KMS-11 (cell line): ENCODE measurements around the gene RPN2.

Source experiments
- H2AFZ ChIP-seq: fragments of 200-600 bp; sonication (generic); 2 replicates; pipeline ENCODE4 v1.6.1; 2016; ENCODE audit warnings: antibody characterized with exemption, mixed run types, low read depth
- H3K27ac ChIP-seq: fragments of 200-600 bp; sonication (generic); 2 replicates; pipeline ENCODE4 v1.6.1; 2016; ENCODE audit warnings: mild to moderate bottlenecking, mixed run types
- H3K27me3 ChIP-seq: fragments of 200-600 bp; sonication (generic); 2 replicates; pipeline ENCODE4 v1.6.1; 2017; ENCODE audit warnings: mild to moderate bottlenecking, low read depth, mixed run types, moderate library complexity; ENCODE audit not compliant: insufficient read depth
- H3K36me3 ChIP-seq: fragments of 200-600 bp; sonication (generic); 2 replicates; pipeline ENCODE4 v1.6.1; 2017; ENCODE audit warnings: mild to moderate bottlenecking, mixed run types; ENCODE audit not compliant: insufficient read depth
- H3K4me1 ChIP-seq: fragments of 200-600 bp; sonication (generic); 2 replicates; pipeline ENCODE4 v1.6.1; 2016; ENCODE audit warnings: mild to moderate bottlenecking, low read depth, mixed run types; ENCODE audit not compliant: poor library complexity, severe bottlenecking
- H3K4me2 ChIP-seq: fragments of 200-600 bp; sonication (generic); 2 replicates; pipeline ENCODE4 v1.7.0; 2016; ENCODE audit warnings: mild to moderate bottlenecking, mixed run types
- H3K4me3 ChIP-seq: fragments of 200-600 bp; sonication (generic); IDR thresholded peaks from 2 replicates; pipeline ENCODE4 v1.6.1; 2017; ENCODE audit warnings: low read depth, low read length, mixed read lengths; ENCODE audit not compliant: insufficient read depth
- H3K79me2 ChIP-seq: fragments of 200-600 bp; sonication (generic); 2 replicates; pipeline ENCODE4 v1.6.1; 2016; ENCODE audit warnings: low read depth, mixed run types; ENCODE audit not compliant: insufficient read depth
- H3K9ac ChIP-seq: fragments of 200-600 bp; sonication (generic); 2 replicates; pipeline ENCODE4 v1.6.1; 2016; ENCODE audit warnings: mild to moderate bottlenecking, mixed run types
- H4K20me1 ChIP-seq: fragments of 200-600 bp; sonication (generic); 2 replicates; pipeline ENCODE4 v1.6.1; 2016; ENCODE audit warnings: mild to moderate bottlenecking, mixed run types; ENCODE audit not compliant: insufficient read depth
- TF ChIP-seq, protein P1 (sequence below): fragments of 200-600 bp; sonication (generic); conservative IDR thresholded peaks from 2 replicates; pipeline ENCODE4 v1.6.1; 2017; ENCODE audit warnings: low read depth, mild to moderate bottlenecking, antibody characterized with exemption, low read length, moderate library complexity, mixed read lengths

RPN2 gene

DNA sequence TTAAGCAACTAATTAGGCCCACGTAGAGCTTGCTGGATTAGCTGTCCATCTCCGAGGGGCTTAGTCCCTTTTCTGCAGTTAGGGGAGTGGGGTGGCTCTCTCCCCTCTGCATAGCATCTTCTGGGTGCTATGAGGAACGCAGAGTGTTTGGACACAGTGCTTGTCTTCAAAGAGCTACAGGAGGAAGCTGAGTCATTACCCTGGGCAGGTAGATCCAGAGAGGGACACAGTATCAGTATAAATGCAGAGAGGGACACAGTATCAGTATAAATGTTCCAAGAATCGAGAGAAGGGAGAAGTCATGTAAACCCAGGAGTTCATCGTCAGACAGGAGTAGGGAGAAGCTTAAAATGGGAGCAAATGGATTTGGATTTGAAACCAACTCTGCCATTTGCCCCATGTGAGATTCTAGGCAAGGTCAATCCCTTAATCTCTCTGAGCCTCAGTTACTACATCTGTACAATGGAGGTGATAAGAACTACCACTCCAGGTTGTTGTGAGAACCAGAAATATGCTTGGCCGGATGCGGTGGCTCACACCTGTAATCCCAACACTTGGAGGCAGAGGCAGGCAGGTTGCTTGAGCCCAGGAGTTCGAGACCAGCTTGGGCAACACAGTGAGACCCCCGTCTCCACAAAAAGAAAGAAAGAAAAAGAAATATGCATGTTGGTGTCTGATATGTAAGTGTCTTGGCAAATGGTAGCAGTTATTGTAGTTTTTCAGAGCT is 88.0 kb downstream of the RPN2 start:
- Histone ChIP-seq H3K9ac (no peak overlapping the region), H3K79me2 (no peaks in the 10 kb centered on the region), H4K20me1 (no peaks in the 10 kb centered on the region), H3K4me2 (no peak overlapping the region), H3K27me3 (no peaks in the 10 kb centered on the region), H3K36me3 (no peaks in the 10 kb centered on the region), H3K4me3 (no peak overlapping the region), H3K27ac (no peak overlapping the region), H3K4me1 (no peaks in the 10 kb centered on the region), H2AFZ (no peak overlapping the region)
- TF ChIP-seq, protein P1, sequence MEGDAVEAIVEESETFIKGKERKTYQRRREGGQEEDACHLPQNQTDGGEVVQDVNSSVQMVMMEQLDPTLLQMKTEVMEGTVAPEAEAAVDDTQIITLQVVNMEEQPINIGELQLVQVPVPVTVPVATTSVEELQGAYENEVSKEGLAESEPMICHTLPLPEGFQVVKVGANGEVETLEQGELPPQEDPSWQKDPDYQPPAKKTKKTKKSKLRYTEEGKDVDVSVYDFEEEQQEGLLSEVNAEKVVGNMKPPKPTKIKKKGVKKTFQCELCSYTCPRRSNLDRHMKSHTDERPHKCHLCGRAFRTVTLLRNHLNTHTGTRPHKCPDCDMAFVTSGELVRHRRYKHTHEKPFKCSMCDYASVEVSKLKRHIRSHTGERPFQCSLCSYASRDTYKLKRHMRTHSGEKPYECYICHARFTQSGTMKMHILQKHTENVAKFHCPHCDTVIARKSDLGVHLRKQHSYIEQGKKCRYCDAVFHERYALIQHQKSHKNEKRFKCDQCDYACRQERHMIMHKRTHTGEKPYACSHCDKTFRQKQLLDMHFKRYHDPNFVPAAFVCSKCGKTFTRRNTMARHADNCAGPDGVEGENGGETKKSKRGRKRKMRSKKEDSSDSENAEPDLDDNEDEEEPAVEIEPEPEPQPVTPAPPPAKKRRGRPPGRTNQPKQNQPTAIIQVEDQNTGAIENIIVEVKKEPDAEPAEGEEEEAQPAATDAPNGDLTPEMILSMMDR, result no peak

DNA sequence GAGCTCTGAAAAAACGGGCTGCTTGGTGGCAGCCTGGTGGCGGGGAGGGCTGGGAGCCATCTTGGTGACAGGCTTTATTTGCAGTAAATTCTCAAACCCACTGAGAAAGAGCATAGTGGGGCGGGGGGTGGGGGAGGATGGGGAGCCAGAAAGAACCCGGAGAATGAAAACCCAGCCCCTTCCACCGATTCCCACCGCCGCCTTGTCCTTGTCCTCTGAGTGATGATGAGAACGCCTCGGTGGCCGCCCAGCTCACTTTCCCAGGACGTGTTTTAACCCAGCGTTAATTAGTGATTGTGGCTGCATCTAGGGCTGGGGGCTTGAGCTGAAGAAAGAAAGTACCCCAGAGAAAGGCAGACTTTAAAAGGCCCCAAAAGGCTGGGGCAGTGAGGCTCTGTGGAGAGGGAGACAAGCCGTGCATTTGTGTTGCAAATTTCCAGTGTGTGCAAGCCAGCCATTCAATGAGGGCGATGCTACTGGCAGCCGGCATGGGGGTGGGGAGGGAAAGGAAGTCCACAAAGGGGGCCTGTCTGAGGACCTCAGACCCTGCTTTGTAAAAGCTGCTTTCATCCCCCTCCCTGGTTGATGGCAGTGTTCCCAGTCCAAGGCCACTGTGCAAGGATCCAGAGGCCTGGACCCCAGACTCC is 88.7 kb downstream of the RPN2 start:
- Histone ChIP-seq H3K27me3 (no peaks in the 10 kb centered on the region), H2AFZ (no peak overlapping the region), H3K4me1 (no peaks in the 10 kb centered on the region), H3K9ac (no peak overlapping the region), H3K4me2 (no peak overlapping the region), H3K4me3 (no peak overlapping the region), H4K20me1 (no peaks in the 10 kb centered on the region), H3K79me2 (no peaks in the 10 kb centered on the region), H3K27ac (no peak overlapping the region), H3K36me3 (no peaks in the 10 kb centered on the region)
- TF ChIP-seq, protein P1, result no peak

DNA sequence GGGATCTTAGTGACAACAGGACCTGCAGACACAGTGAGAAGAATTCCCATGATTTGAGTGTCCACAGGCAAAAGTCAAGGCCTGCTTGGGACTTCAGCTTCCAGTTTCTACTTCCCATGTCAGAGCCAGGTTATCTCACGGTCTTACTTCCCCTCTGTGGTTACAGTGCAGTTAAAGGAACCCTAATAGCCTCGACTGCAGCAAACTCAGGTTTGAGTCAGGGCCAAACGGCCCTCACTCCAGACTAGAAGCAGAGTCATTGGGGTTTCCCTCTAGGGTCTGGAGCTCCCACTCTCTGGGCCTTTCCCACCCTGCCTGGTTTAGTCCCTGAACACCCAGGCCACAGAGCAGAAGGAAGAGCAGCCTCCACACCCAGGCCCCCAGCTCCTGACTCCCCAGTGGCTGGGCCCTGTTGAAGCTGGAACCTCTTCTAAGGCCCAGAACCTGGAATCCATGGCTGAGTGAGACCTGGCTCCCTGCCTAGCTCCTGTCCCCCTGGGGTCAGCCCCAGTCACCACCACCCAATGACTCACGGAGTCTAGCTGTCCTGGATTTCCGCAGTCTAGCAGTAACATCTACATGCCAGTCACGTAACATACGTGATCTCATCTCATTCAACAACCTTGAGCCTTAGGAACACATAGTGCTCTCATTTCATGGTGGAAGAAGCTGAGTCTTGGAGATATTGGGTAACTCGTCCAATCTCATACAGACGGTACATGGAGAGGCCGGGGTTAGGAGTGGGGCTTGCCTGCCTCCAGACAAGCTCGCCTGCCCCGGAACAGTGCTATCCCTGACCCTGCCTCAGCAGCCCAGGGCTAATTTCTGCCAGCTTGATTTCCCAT is 91.7 kb downstream of the RPN2 start:
- Histone ChIP-seq H3K4me2 (no peak overlapping the region), H3K9ac (no peak overlapping the region), H3K27ac (no peak overlapping the region), H3K4me3 (no peak overlapping the region), H3K27me3 (no peaks in the 10 kb centered on the region), H4K20me1 (no peaks in the 10 kb centered on the region), H3K79me2 (no peaks in the 10 kb centered on the region), H2AFZ (no peak overlapping the region; the same call in 1 of the 2 replicates), H3K36me3 (no peaks in the 10 kb centered on the region), H3K4me1 (no peaks in the 10 kb centered on the region)
- TF ChIP-seq, protein P1, result no peak

DNA sequence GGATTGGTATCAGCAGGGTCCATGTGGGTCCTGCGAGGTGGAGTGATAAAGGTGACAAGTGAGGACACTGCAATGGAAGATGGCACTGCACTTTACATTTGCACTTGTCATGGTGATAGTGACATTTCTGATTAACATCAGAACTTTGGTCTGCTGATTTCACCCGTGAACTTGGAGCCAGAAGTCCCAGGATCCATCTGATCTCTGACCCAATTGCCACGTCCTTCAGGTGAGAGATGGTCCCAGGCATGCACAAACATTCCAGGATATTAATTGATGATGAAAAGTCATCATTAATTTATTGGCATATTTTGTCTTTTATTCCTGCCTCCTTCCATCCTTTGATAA is 92.3 kb downstream of the RPN2 start:
- Histone ChIP-seq H3K4me1 (no peaks in the 10 kb centered on the region), H2AFZ (no peak overlapping the region), H3K79me2 (no peaks in the 10 kb centered on the region), H3K36me3 (no peaks in the 10 kb centered on the region), H3K4me2 (no peak overlapping the region), H3K4me3 (no peak overlapping the region), H3K27me3 (no peaks in the 10 kb centered on the region), H3K9ac (no peak overlapping the region), H3K27ac (no peak overlapping the region), H4K20me1 (no peaks in the 10 kb centered on the region)
- TF ChIP-seq, protein P1, result no peak
